ENCODE data around the gene TNFRSF14.

- TF ChIP-seq, protein P1, sequence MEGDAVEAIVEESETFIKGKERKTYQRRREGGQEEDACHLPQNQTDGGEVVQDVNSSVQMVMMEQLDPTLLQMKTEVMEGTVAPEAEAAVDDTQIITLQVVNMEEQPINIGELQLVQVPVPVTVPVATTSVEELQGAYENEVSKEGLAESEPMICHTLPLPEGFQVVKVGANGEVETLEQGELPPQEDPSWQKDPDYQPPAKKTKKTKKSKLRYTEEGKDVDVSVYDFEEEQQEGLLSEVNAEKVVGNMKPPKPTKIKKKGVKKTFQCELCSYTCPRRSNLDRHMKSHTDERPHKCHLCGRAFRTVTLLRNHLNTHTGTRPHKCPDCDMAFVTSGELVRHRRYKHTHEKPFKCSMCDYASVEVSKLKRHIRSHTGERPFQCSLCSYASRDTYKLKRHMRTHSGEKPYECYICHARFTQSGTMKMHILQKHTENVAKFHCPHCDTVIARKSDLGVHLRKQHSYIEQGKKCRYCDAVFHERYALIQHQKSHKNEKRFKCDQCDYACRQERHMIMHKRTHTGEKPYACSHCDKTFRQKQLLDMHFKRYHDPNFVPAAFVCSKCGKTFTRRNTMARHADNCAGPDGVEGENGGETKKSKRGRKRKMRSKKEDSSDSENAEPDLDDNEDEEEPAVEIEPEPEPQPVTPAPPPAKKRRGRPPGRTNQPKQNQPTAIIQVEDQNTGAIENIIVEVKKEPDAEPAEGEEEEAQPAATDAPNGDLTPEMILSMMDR (IDR thresholded peaks at IDR 0.05), result no peak
- TF ChIP-seq EZH2 (IDR thresholded peaks at IDR 0.05; ENCODE audit: borderline replicate concordance, insufficient read depth, low read depth, low read length, poor library complexity, severe bottlenecking), result no peak
These were observed 46.2 kb downstream of the TNFRSF14 start for GRCh38 chr1:2602311-2602835.

All from B cell (primary cell).